ENCODE measurements around the gene HYAL2. TPM values are rescaled to one million over a fixed set of nuclear protein-coding genes. Genes with fewer than 3 reads are reported as not detected.

The HYAL2 gene
- total and polyA plus RNA-seq, 9 of the 15 experiments (the other 6 are each of a cell fraction or from before 2014, with no cell fraction given) = 0.36 to 22.7 (median 11.4) TPM; not detected in 1

DNA sequence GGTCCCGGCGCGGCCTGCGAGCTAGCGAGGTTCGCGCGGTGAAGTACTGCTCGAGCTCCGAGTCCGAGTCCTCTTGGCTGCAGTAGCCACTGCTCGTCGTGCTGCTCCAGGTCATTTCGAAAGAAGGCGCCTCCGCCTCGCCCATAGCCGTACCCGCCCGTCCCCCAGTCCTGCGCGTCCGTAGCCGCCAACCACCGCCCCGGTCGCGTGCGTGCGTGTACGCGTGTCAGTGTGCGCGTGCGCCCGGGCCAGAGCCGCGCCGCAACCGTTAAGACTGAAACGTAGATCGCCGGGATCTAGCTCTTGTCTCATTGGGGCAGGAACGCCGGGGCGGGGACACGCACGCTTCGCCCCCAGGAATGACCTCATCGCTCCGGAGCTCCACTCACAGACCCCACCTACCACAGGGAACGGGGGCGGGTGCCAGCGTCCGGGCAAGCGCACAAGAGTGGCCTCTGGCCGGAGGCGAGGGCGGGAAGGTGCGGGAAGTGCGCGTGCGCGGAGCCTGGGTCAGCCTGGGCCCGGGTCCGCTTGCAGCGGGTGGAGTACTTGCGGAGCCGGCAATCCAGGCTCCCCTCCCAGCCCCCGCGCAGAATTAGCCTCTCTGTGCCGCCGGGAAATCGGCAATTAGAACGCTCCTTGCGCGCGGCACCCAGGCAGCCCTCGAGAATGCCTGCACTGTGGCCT lies 14.8 kb upstream of the HYAL2 start (continued):
- no peak for TF ChIP-seq MEF2D (tag; conservative IDR thresholded peaks at IDR 0.05; ENCODE audit: low read depth)
- 0 out of 2 replicates have a peak, but pooled peaks have one; percentile 2 for TF ChIP-seq ZBTB1 (CRISPR knock-in tag; IDR thresholded peaks at IDR 0.05; ENCODE audit: borderline replicate concordance, low read depth)
- no peak for TF ChIP-seq TBL1XR1 (IDR thresholded peaks at IDR 0.05; ENCODE audit: low read length in 2 of 2)
- no peak for TF ChIP-seq ZNF217 (CRISPR knock-in tag; IDR thresholded peaks at IDR 0.05)
- TF ChIP-seq MYC (IDR thresholded peaks at IDR 0.05; ENCODE audit: low read depth, low read length) = peak; percentile 92
- no peak for TF ChIP-seq MYC (CRISPR knock-in tag; IDR thresholded peaks at IDR 0.05; ENCODE audit: borderline replicate concordance, low read depth)
- no peak for TF ChIP-seq ELF4 (CRISPR knock-in tag; IDR thresholded peaks at IDR 0.05)
- no peak for TF ChIP-seq ZNF699 (CRISPR knock-in tag; IDR thresholded peaks at IDR 0.05; ENCODE audit: insufficient replicate concordance)
- TF ChIP-seq MCM2 (IDR thresholded peaks at IDR 0.05; ENCODE audit: low read depth) = no peak
- no peak for TF ChIP-seq FOXJ3 (CRISPR knock-in tag; IDR thresholded peaks at IDR 0.05)
- peak; percentile 32; the same call in 1 of the 2 replicates for TF ChIP-seq PKNOX1 (IDR thresholded peaks at IDR 0.05)
- TF ChIP-seq GTF2B (IDR thresholded peaks at IDR 0.05; ENCODE audit: extremely low read depth, insufficient read length) = no peak
- TF ChIP-seq, protein P1, sequence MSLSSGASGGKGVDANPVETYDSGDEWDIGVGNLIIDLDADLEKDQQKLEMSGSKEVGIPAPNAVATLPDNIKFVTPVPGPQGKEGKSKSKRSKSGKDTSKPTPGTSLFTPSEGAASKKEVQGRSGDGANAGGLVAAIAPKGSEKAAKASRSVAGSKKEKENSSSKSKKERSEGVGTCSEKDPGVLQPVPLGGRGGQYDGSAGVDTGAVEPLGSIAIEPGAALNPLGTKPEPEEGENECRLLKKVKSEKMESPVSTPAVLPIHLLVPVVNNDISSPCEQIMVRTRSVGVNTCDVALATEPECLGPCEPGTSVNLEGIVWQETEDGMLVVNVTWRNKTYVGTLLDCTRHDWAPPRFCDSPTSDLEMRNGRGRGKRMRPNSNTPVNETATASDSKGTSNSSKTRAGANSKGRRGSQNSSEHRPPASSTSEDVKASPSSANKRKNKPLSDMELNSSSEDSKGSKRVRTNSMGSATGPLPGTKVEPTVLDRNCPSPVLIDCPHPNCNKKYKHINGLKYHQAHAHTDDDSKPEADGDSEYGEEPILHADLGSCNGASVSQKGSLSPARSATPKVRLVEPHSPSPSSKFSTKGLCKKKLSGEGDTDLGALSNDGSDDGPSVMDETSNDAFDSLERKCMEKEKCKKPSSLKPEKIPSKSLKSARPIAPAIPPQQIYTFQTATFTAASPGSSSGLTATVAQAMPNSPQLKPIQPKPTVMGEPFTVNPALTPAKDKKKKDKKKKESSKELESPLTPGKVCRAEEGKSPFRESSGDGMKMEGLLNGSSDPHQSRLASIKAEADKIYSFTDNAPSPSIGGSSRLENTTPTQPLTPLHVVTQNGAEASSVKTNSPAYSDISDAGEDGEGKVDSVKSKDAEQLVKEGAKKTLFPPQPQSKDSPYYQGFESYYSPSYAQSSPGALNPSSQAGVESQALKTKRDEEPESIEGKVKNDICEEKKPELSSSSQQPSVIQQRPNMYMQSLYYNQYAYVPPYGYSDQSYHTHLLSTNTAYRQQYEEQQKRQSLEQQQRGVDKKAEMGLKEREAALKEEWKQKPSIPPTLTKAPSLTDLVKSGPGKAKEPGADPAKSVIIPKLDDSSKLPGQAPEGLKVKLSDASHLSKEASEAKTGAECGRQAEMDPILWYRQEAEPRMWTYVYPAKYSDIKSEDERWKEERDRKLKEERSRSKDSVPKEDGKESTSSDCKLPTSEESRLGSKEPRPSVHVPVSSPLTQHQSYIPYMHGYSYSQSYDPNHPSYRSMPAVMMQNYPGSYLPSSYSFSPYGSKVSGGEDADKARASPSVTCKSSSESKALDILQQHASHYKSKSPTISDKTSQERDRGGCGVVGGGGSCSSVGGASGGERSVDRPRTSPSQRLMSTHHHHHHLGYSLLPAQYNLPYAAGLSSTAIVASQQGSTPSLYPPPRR (CRISPR knock-in tag; IDR thresholded peaks at IDR 0.05; ENCODE audit: borderline replicate concordance) = no peak
- peak; percentile 88 for TF ChIP-seq GMEB1 (CRISPR knock-in tag; IDR thresholded peaks at IDR 0.05)
- TF ChIP-seq ZNF75A (CRISPR knock-in tag; IDR thresholded peaks at IDR 0.05) = no peak
- no peak for TF ChIP-seq POLR2H (tag; IDR thresholded peaks at IDR 0.05; ENCODE audit: low read depth)
- TF ChIP-seq KAT7 (CRISPR knock-in tag; IDR thresholded peaks at IDR 0.05; ENCODE audit: borderline replicate concordance) = no peak; the same call in 1 of the 2 replicates
- TF ChIP-seq, protein P2, sequence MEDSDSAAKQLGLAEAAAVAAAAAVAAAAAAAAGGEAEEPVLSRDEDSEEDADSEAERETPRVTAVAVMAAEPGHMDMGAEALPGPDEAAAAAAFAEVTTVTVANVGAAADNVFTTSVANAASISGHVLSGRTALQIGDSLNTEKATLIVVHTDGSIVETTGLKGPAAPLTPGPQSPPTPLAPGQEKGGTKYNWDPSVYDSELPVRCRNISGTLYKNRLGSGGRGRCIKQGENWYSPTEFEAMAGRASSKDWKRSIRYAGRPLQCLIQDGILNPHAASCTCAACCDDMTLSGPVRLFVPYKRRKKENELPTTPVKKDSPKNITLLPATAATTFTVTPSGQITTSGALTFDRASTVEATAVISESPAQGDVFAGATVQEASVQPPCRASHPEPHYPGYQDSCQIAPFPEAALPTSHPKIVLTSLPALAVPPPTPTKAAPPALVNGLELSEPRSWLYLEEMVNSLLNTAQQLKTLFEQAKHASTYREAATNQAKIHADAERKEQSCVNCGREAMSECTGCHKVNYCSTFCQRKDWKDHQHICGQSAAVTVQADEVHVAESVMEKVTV (CRISPR knock-in tag; IDR thresholded peaks at IDR 0.05) = no peak
